Measurements from ENCODE around the gene NINL.
"Not testable (repeated sequence)": the region's sequence is repeated elsewhere in the genome, so short reads cannot be mapped to it uniquely, and the experiment has no call there.

Gene NINL

DNA sequence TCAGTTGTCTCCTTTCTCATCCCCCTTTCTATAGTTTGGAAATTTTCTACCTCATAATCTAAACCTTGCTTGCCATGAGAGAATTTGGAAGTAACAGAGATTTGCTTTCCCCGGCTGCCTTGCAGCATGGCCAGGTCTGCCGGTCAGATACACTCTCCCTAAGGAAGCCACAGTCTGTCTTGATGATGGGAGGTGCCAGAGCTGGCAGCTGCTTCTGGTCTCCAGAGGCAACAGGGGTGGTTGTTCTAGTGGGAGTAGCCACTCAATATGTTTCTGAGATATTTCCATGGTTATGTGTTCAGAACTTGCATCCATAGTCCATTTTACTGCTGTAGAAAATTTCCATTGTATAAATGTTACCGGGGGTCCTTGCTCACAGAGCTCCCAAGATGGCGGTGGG, 5.4 kb upstream of the NINL start:
- H3K36me3 ChIP-seq (ENCODE audit: control insufficient read depth, insufficient read depth, low read length); H3K9me3 ChIP-seq (ENCODE audit: control insufficient read depth, insufficient read depth, low read depth, low read length); H3K27ac ChIP-seq (ENCODE audit: low read depth, low read length); H3K4me1 ChIP-seq (ENCODE audit: control insufficient read depth, insufficient read depth, low read length); H3K4me3 ChIP-seq (ENCODE audit: low read depth, low read length); H3K27me3 ChIP-seq (ENCODE audit: control insufficient read depth, insufficient read depth, low read length); H3K9ac ChIP-seq (ENCODE audit: low read length): not testable (repeated sequence)

DNA sequence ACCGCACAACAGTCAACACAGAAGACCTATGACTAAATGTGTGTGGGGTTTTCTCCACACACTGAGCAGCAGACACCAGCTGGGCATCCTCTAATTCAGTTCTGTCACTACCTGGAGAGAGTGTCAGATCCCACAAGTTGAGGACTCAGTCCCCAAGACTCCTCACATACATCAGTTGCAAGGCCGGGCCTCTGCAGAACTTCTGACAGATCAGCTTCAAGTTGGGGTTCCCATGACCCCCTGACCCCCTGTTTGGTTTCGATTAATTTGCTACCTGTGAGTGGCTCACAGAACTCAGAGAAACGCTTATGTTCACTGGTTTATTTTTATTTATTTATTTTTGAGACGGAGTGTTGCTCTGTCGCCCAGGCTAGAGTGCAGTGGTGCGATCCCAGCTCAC, 3.2 kb upstream of the NINL start:
- Histone ChIP-seq H3K36me3 (ENCODE audit: control insufficient read depth, insufficient read depth, low read length) (no peaks in the 10 kb centered on the region), H3K4me1 (ENCODE audit: control insufficient read depth, insufficient read depth, low read length) (peaks cover 5% of the 10 kb centered on the region), H3K9me3 (ENCODE audit: control insufficient read depth, insufficient read depth, low read depth, low read length) (no peaks in the 10 kb centered on the region), H3K9ac (ENCODE audit: low read length) (no peak overlapping the region), H3K27ac (ENCODE audit: low read depth, low read length) (no peak overlapping the region), H3K4me3 (ENCODE audit: low read depth, low read length) (no peak overlapping the region), H3K27me3 (ENCODE audit: control insufficient read depth, insufficient read depth, low read length) (no peaks in the 10 kb centered on the region)

DNA sequence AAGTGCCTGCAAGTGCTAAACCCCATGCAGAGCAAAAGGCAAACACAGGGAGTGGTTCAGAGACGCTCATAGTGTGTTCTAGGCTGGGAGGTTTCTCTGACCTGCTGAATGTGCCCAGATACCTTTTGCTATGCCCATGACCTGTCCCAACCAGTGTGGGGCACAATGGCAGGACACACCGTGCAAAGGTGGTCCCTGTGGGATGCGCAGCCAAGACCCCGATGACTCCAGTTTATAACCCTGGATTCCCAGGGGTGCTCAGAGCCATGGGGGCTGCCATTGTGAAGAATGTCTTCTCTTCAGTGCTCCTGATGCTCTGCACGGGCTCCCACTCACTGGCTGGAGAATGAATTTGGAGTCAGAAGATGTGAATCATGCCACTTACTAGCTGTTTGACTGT, 2.2 kb upstream of the NINL start:
- Histone ChIP-seq H3K4me1 (ENCODE audit: control insufficient read depth, insufficient read depth, low read length) (peaks cover 5% of the 10 kb centered on the region), H3K9me3 (ENCODE audit: control insufficient read depth, insufficient read depth, low read depth, low read length) (no peaks in the 10 kb centered on the region), H3K9ac (ENCODE audit: low read length) (no peak overlapping the region), H3K27me3 (ENCODE audit: control insufficient read depth, insufficient read depth, low read length) (no peaks in the 10 kb centered on the region), H3K27ac (ENCODE audit: low read depth, low read length) (no peak overlapping the region), H3K36me3 (ENCODE audit: control insufficient read depth, insufficient read depth, low read length) (no peaks in the 10 kb centered on the region), H3K4me3 (ENCODE audit: low read depth, low read length) (no peak overlapping the region)

DNA sequence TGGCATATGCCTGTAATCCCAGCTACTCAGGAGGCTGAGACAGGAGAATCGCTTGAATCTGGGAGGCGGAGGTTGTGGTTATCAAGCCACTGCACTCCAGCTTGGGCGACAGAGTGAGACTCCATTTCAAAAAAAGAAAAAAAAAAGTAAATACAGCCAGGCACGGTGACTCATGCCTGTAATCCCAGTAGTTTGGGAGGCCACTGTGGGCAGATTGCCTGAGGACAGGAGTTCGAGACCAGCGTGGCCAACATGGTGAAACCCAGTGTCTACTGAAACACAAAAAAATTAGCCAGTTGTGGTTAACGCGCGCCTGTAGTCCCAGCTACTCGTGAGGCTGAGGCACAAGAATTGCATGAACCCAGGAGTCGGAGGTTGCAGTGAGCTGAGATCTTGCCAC, 1.5 kb upstream of the NINL start:
- Histone ChIP-seq H3K27ac (ENCODE audit: low read depth, low read length) (no peak overlapping the region), H3K9me3 (ENCODE audit: control insufficient read depth, insufficient read depth, low read depth, low read length) (no peaks in the 10 kb centered on the region), H3K4me3 (ENCODE audit: low read depth, low read length) (no peak overlapping the region), H3K9ac (ENCODE audit: low read length) (no peak overlapping the region), H3K4me1 (ENCODE audit: control insufficient read depth, insufficient read depth, low read length) (peaks cover 5% of the 10 kb centered on the region), H3K27me3 (ENCODE audit: control insufficient read depth, insufficient read depth, low read length) (no peaks in the 10 kb centered on the region), H3K36me3 (ENCODE audit: control insufficient read depth, insufficient read depth, low read length) (no peaks in the 10 kb centered on the region)

DNA sequence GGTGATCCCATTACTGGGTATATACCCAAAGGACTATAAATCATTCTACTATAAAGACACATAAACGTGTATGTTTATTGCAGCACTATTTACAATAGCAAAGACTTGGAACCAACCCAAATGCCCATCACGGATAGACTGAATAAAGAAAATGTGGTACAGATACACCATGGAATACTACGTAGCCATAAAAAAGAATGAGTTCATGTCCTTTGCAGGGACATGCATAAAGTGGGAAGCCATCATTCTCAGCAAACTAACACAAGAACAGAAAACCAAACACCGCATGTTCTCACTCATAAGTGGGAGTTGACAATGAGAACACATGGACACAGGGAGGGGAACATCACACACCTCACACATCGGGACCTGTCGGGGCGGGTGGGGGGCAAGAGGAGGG, 1.7 kb downstream of the NINL start:
- H3K9me3 ChIP-seq (ENCODE audit: control insufficient read depth, insufficient read depth, low read depth, low read length); H3K27ac ChIP-seq (ENCODE audit: low read depth, low read length); H3K27me3 ChIP-seq (ENCODE audit: control insufficient read depth, insufficient read depth, low read length); H3K9ac ChIP-seq (ENCODE audit: low read length): not testable (repeated sequence)
- peaks cover 10% of the 10 kb centered on the region for H3K36me3 ChIP-seq (ENCODE audit: control insufficient read depth, insufficient read depth, low read length)
- peaks cover 16% of the 10 kb centered on the region for H3K4me1 ChIP-seq (ENCODE audit: control insufficient read depth, insufficient read depth, low read length)
- H3K4me3 ChIP-seq (ENCODE audit: low read depth, low read length): peak overlapping the region; percentile 64; the same call in 1 of the 2 replicates

DNA sequence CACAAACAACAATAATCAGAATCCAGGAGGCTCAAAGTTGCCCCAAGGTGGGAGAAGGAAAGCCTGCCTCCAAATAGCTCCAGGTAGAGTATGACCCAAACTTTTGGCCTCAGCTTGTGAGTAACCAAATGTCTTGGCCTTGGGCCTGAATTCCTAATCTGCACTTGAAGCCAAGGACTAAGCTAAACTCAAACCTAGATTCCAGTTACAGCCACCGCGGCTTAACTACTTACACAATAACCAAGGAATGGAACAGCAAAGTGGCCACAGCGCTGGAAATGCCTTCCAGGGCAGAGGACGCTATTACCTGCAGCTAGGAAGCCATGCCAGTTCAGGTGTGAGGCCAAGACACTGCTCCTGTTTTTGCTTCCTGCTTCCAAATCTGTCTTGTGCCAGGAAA, 4.6 kb downstream of the NINL start:
- no peaks in the 10 kb centered on the region for H3K27me3 ChIP-seq (ENCODE audit: control insufficient read depth, insufficient read depth, low read length)
- H3K27ac ChIP-seq (ENCODE audit: low read depth, low read length): no peak overlapping the region
- no peak overlapping the region for H3K4me3 ChIP-seq (ENCODE audit: low read depth, low read length)
- H3K9ac ChIP-seq (ENCODE audit: low read length): no peak overlapping the region
- H3K9me3 ChIP-seq (ENCODE audit: control insufficient read depth, insufficient read depth, low read depth, low read length): no peaks in the 10 kb centered on the region
- peaks cover 15% of the 10 kb centered on the region for H3K36me3 ChIP-seq (ENCODE audit: control insufficient read depth, insufficient read depth, low read length)
- H3K4me1 ChIP-seq (ENCODE audit: control insufficient read depth, insufficient read depth, low read length): peaks cover 13% of the 10 kb centered on the region

GRCh38 chr20:25579081-25579770, 6.1 kb downstream of the NINL start:
- Histone ChIP-seq H3K36me3 (ENCODE audit: control insufficient read depth, insufficient read depth, low read length) (peaks cover 19% of the 10 kb centered on the region), H3K9me3 (ENCODE audit: control insufficient read depth, insufficient read depth, low read depth, low read length) (no peaks in the 10 kb centered on the region), H3K4me1 (ENCODE audit: control insufficient read depth, insufficient read depth, low read length) (peaks cover 12% of the 10 kb centered on the region), H3K4me3 (ENCODE audit: low read depth, low read length) (no peak overlapping the region), H3K9ac (ENCODE audit: low read length) (no peak overlapping the region), H3K27me3 (ENCODE audit: control insufficient read depth, insufficient read depth, low read length) (no peaks in the 10 kb centered on the region), H3K27ac (ENCODE audit: low read depth, low read length) (no peak overlapping the region)

DNA sequence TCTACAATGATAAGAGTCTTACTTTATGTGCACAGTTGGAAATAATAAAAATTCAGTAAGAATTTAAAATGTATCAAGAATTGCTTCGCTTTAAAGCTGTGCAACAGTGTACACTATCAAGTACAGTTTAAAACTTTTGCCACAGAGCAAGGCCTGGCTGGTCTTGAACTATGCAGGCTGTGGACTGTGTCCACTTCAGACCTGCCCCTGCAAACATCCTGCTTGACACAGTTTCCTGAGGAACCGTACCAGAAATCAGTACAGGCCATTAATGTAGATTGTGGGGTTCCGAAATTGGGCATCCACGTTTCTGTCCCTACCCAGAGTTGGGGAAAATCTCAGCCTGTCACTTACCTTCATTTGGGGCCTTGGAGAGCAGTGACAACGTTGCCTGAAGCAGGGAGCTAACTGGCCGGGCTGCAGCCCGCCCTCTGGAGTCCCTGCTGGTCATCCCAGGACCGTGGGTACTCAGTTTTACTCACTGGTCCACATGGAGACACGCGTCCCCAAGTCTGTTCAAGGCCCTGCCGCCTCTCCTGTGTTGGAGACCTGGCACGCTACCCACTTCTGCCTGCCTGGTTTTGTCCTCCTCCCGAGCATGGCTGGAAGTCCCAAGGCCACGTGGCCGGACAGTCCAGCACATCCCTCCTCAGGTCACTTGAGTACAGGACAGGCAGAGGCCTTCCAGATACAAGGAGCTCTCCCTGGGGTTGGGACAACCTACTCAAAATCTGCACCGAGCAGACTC, 8.4 kb downstream of the NINL start:
- Histone ChIP-seq H3K27ac (ENCODE audit: low read depth, low read length) (no peak overlapping the region), H3K9me3 (ENCODE audit: control insufficient read depth, insufficient read depth, low read depth, low read length) (no peaks in the 10 kb centered on the region), H3K27me3 (ENCODE audit: control insufficient read depth, insufficient read depth, low read length) (no peaks in the 10 kb centered on the region), H3K4me1 (ENCODE audit: control insufficient read depth, insufficient read depth, low read length) (peaks cover 13% of the 10 kb centered on the region), H3K36me3 (ENCODE audit: control insufficient read depth, insufficient read depth, low read length) (peaks cover 21% of the 10 kb centered on the region), H3K9ac (ENCODE audit: low read length) (no peak overlapping the region), H3K4me3 (ENCODE audit: low read depth, low read length) (no peak overlapping the region)

DNA sequence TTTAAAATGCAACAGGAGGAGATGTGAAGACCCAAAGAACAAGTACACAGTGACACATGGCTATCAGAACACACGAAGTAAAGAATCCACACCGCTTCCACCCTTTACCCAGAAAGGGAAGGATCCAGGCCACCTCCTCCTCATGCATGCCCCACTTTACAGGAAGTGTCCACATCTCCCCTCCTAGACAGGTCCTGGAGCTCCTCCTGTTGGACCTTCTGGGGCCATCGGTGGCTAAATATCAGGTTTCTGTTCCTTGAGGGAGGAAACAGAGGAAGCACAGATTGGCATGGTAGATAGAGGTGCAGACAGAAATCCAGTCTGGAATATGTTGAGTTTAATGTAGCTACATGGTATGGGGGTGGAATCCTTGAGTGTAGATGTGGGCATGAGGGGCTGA, 10.9 kb downstream of the NINL start:
- H3K4me3 ChIP-seq (ENCODE audit: low read depth, low read length): no peak overlapping the region
- H3K27ac ChIP-seq (ENCODE audit: low read depth, low read length): no peak overlapping the region
- H3K9me3 ChIP-seq (ENCODE audit: control insufficient read depth, insufficient read depth, low read depth, low read length): no peaks in the 10 kb centered on the region
- peaks cover 20% of the 10 kb centered on the region for H3K36me3 ChIP-seq (ENCODE audit: control insufficient read depth, insufficient read depth, low read length)
- no peaks in the 10 kb centered on the region for H3K27me3 ChIP-seq (ENCODE audit: control insufficient read depth, insufficient read depth, low read length)
- no peak overlapping the region for H3K9ac ChIP-seq (ENCODE audit: low read length)
- H3K4me1 ChIP-seq (ENCODE audit: control insufficient read depth, insufficient read depth, low read length): peaks cover 11% of the 10 kb centered on the region

DNA sequence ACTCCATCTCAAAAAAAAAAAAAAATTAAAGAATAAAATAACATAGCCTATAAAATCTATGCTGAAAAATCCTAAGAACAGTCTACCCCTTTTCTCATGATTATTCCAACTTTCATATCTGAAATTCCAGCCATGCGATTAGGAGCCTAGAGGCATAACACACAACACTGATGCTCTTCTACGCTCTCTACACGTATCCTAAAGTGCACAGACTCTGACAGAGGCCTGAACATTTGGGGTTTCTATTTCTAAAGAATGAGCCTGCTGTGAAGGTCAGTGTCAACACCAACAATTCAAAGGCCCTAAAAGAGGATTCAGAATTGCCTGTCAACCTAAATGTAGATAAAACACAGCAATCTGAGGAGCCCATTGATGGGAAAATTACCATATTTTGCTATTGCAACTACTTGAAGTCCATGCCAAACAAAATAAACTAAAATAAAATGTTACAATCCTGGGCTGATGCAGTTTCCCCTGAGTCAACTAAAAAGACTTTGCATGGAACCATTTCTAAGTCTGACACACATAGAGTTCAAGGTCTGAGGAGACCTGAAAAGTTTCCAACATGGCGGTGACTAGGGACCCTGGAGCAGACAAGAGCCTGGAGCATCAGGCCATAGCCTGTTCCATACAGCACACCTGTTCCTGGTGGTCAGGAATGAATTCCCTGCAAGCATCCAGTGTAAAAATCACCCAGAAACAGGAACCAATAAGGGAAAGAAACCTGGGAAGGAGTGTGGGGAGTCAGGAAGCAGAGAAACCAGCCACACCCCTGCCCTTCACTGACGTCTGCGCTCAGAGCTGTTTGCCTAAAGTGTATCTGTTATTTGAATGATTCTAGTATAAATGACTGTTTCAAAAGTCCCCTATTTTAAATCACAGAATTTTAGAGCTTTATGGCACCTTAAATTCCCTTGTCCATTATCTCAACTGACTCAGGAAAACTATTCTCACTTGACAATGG, 11.8 kb downstream of the NINL start:
- Histone ChIP-seq H3K4me1 (ENCODE audit: control insufficient read depth, insufficient read depth, low read length) (peaks cover 3% of the 10 kb centered on the region), H3K27ac (ENCODE audit: low read depth, low read length) (no peak overlapping the region), H3K27me3 (ENCODE audit: control insufficient read depth, insufficient read depth, low read length) (no peaks in the 10 kb centered on the region), H3K9ac (ENCODE audit: low read length) (no peak overlapping the region), H3K4me3 (ENCODE audit: low read depth, low read length) (no peak overlapping the region), H3K36me3 (ENCODE audit: control insufficient read depth, insufficient read depth, low read length) (peaks cover 20% of the 10 kb centered on the region), H3K9me3 (ENCODE audit: control insufficient read depth, insufficient read depth, low read depth, low read length) (no peaks in the 10 kb centered on the region)

- no peak overlapping the region for H3K9ac ChIP-seq (ENCODE audit: low read length)
- no peak overlapping the region for H3K27ac ChIP-seq (ENCODE audit: low read depth, low read length)
Observed at GRCh38 chr20:25571817-25572216, 13.5 kb downstream of the NINL start.

More at GRCh38 chr20:25571817-25572216, 13.5 kb downstream of the NINL start:
- Histone ChIP-seq H3K27me3 (ENCODE audit: control insufficient read depth, insufficient read depth, low read length) (no peaks in the 10 kb centered on the region), H3K36me3 (ENCODE audit: control insufficient read depth, insufficient read depth, low read length) (peaks cover 16% of the 10 kb centered on the region; the same call in 1 of the 2 replicates), H3K4me1 (ENCODE audit: control insufficient read depth, insufficient read depth, low read length) (peaks cover 3% of the 10 kb centered on the region; the same call in 1 of the 2 replicates), H3K9me3 (ENCODE audit: control insufficient read depth, insufficient read depth, low read depth, low read length) (no peaks in the 10 kb centered on the region), H3K4me3 (ENCODE audit: low read depth, low read length) (no peak overlapping the region)
